Measurements from ENCODE around the gene WDR45B. TPM values are rescaled to one million over a fixed set of nuclear protein-coding genes. Genes with fewer than 3 reads are reported as not detected.

The WDR45B gene
- total RNA-seq, 1 experiment from 2014 or later, result 132 TPM

Small RNAs within 50 kb of the gene (microRNA-seq; reads per million reads assigned to microRNA genes)
- not detected for gene MIR4525 (ENCODE audit: unreplicated experiment)

Other genes with a start within 250 kb of the WDR45B start
- gene HEXD, start 230.1 kb downstream of the WDR45B start, total RNA-seq (2021; ENCODE audit: unreplicated experiment), result 25.6 TPM
- gene OGFOD3, start 229.9 kb downstream of the WDR45B start, total RNA-seq (2021; ENCODE audit: unreplicated experiment), result 53.9 TPM
- gene CYBC1, start 197.7 kb downstream of the WDR45B start, total RNA-seq (2021; ENCODE audit: unreplicated experiment), result 174 TPM
- 60.9 TPM for gene NARF, start 189.7 kb downstream of the WDR45B start, total RNA-seq (2021; ENCODE audit: unreplicated experiment)
- gene FOXK2, start 128.7 kb downstream of the WDR45B start, total RNA-seq (2021; ENCODE audit: unreplicated experiment), result 143 TPM
- 7.1 TPM for gene RAB40B, start 50.3 kb upstream of the WDR45B start, total RNA-seq (2021; ENCODE audit: unreplicated experiment)
- 41.0 TPM for gene FN3KRP, start 68.3 kb upstream of the WDR45B start, total RNA-seq (2021; ENCODE audit: unreplicated experiment)
- gene FN3K, start 87.2 kb upstream of the WDR45B start, total RNA-seq (2021; ENCODE audit: unreplicated experiment), result 34.8 TPM
- gene TBCD, start 103.6 kb upstream of the WDR45B start, total RNA-seq (2021; ENCODE audit: unreplicated experiment), result 186 TPM
- gene ZNF750, start 191.6 kb upstream of the WDR45B start, total RNA-seq (2021; ENCODE audit: unreplicated experiment), result not detected